GM12892 (cell line): ENCODE measurements around the gene SIGLEC10.

ENCODE experiments used
- POLR2A ChIP-seq: IDR thresholded peaks from 2 replicates; pipeline ENCODE4 v1.6.1; 2011; ENCODE audit warnings: low read depth, low read length, control low read depth
- POLR2AphosphoS5 ChIP-seq: IDR thresholded peaks from 2 replicates; pipeline ENCODE4 v1.6.1; 2011; ENCODE audit warnings: low read depth, low read length, control low read depth
- TAF1 ChIP-seq: IDR thresholded peaks from 2 replicates; pipeline ENCODE4 v1.6.1; 2011; ENCODE audit warnings: low read depth, mild to moderate bottlenecking, control low read depth, low read length, borderline replicate concordance

DNA sequence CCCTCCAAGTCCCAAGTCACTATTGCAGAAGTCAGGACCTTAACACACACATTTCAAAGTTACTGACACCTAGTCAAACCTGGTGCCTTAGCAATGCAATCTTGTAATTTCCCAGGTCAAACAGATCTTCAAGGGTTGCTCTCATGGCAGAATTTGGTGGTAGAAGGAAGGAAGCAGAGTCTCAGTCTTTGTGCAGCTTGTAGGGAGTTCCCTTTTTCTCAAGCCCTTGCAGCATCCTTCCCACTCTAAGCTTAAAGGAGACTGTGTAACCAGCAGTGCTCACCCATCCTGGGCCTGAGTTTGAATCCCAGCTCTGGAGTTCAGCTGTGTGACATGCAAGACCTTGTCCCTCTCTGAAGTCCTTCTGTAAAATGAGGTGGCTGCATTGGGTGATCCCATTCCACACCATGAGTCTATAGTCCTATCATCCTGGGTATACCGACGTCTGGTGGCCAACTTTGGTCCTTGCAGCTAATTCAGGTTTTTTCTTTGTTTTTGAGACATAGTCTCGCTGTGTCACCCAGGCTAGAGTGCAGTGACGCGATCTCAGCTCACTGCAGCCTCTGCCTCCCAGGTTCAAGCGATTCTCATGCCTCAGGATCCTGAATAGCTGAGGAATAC lies 9.8 kb downstream of the SIGLEC10 start:
- no peak for TF ChIP-seq POLR2A
- TF ChIP-seq TAF1: no peak
- TF ChIP-seq POLR2AphosphoS5: no peak
